HepG2 (cell line): Measurements from ENCODE around the gene APC2. TPM values are rescaled to one million over a fixed set of nuclear protein-coding genes. Genes with fewer than 3 reads are reported as not detected.

Experiments used
- BRD4 ChIP-seq: sonication (generic); formaldehyde crosslinking; IDR thresholded peaks from 2 replicates; pipeline ENCODE4 v1.4.0; 2020; ENCODE audit warnings: missing genetic modification reagents
- CHCHD3 ChIP-seq: sonication (generic); formaldehyde crosslinking; IDR thresholded peaks from 2 replicates; pipeline ENCODE4 v1.8.0; 2022; ENCODE audit warnings: mild to moderate bottlenecking, missing genetic modification reagents, moderate library complexity
- GFI1 ChIP-seq: sonication (generic); formaldehyde crosslinking; IDR thresholded peaks from 2 replicates; pipeline ENCODE4 v1.5.0; 2020; ENCODE audit warnings: missing genetic modification reagents, mild to moderate bottlenecking, borderline replicate concordance
- HMG20A ChIP-seq: IDR thresholded peaks from 2 replicates; pipeline ENCODE4 v1.6.1; 2016; ENCODE audit warnings: borderline replicate concordance
- KDM6A ChIP-seq: IDR thresholded peaks from 2 replicates; pipeline ENCODE4 v1.6.1; 2016; ENCODE audit warnings: low read depth
- MTERF4 ChIP-seq: sonication (generic); formaldehyde crosslinking; IDR thresholded peaks from 2 replicates; pipeline ENCODE4 v1.8.0; 2023; ENCODE audit warnings: mild to moderate bottlenecking, missing genetic modification reagents
- MXD4 ChIP-seq: IDR thresholded peaks from 2 replicates; pipeline ENCODE4 v1.6.1; 2016; ENCODE audit warnings: mild to moderate bottlenecking, missing biosample characterization, missing genetic modification reagents
- PHF20 ChIP-seq: sonication (generic); formaldehyde crosslinking; IDR thresholded peaks from 2 replicates; pipeline ENCODE4 v1.5.0; 2020; ENCODE audit warnings: mild to moderate bottlenecking, missing genetic modification reagents
- PITX1 ChIP-seq: sonication (generic); formaldehyde crosslinking; IDR thresholded peaks from 2 replicates; pipeline ENCODE4 v1.5.1; 2020; ENCODE audit warnings: mild to moderate bottlenecking, missing genetic modification reagents
- PPARG ChIP-seq: conservative IDR thresholded peaks from 2 replicates; pipeline ENCODE4 v1.6.1; 2016; ENCODE audit warnings: missing biosample characterization, missing genetic modification reagents
- RCOR2 ChIP-seq: IDR thresholded peaks from 2 replicates; pipeline ENCODE4 v1.6.1; 2016; ENCODE audit warnings: missing biosample characterization, missing genetic modification reagents
- SOX5 ChIP-seq: IDR thresholded peaks from 2 replicates; pipeline ENCODE4 v1.6.1; 2016; ENCODE audit warnings: borderline replicate concordance
- ZFP90 ChIP-seq: sonication (generic); formaldehyde crosslinking; IDR thresholded peaks from 2 replicates; pipeline ENCODE4 v1.8.0; 2022; ENCODE audit warnings: missing genetic modification reagents, mild to moderate bottlenecking, inconsistent platforms, borderline replicate concordance
- ZMYM4 ChIP-seq: sonication (generic); formaldehyde crosslinking; IDR thresholded peaks from 2 replicates; pipeline ENCODE4 v1.8.1; 2023; ENCODE audit warnings: mild to moderate bottlenecking, missing genetic modification reagents
- ZNF20 ChIP-seq: sonication (generic); formaldehyde crosslinking; IDR thresholded peaks from 2 replicates; pipeline ENCODE4 v1.4.0; 2020; ENCODE audit warnings: mild to moderate bottlenecking, moderate library complexity, missing genetic modification reagents
- ZNF225 ChIP-seq: sonication (generic); formaldehyde crosslinking; IDR thresholded peaks from 2 replicates; pipeline ENCODE4 v1.4.0; 2020; ENCODE audit warnings: mild to moderate bottlenecking, missing genetic modification reagents
- ZNF263 ChIP-seq: sonication (generic); formaldehyde crosslinking; IDR thresholded peaks from 2 replicates; pipeline ENCODE4 v1.4.0; 2020; ENCODE audit warnings: missing genetic modification reagents
- ZNF607 ChIP-seq: sonication (generic); formaldehyde crosslinking; IDR thresholded peaks from 2 replicates; pipeline ENCODE4 v1.5.1; 2020; ENCODE audit warnings: missing genetic modification reagents, mild to moderate bottlenecking, borderline replicate concordance
- ZSCAN25 ChIP-seq: sonication (generic); formaldehyde crosslinking; IDR thresholded peaks from 2 replicates; pipeline ENCODE4 v1.8.0; 2022; ENCODE audit warnings: mild to moderate bottlenecking, missing genetic modification reagents
- polyA plus RNA-seq, 8 experiments: library from polyadenylated mRNA; depleted of rRNA in 3 of 8; stranded (reverse) in 7 of 8; unstranded in 1 of 8; fragments of >200 nt; fragmentation: Illumina TruSeq in 4 of 8; extraction: Trizol in 4 of 8; gene quantifications; 2 replicates each; pipeline versions ENCODE4 v1.2.1 to v1.2.3, GENCODE V29; 2011 to 2016; ENCODE audit warnings: low read depth in 4 of 8, missing spikeins in 1 of 8, mixed read lengths in 1 of 8; ENCODE audit not compliant: insufficient read depth in 1 of 8
- total RNA-seq, 5 experiments: library from RNA; depleted of rRNA; stranded (reverse); fragments of >200 nt; fragmentation: Illumina TruSeq; extraction: Trizol; gene quantifications; 2 replicates each; pipeline ENCODE4 v1.2.3, GENCODE V29; 2016; ENCODE audit warnings: low read depth in 1 of 5
- TF ChIP-seq, protein P1 (sequence below), 2 experiments: sonication (generic) in 1 of 2; formaldehyde crosslinking in 1 of 2; IDR thresholded peaks; 2 replicates each; pipeline versions ENCODE4 v1.6.1 to v1.9.0; 2014 to 2022; ENCODE audit warnings: antibody characterized with exemption in 1 of 2, borderline replicate concordance in 1 of 2, inconsistent platforms in 1 of 2, low read depth in 1 of 2, missing genetic modification reagents in 1 of 2
- TF ChIP-seq, protein P2 (sequence below): sonication (generic); formaldehyde crosslinking; IDR thresholded peaks from 2 replicates; pipeline ENCODE4 v1.4.0; 2020; ENCODE audit warnings: missing genetic modification reagents
- TF ChIP-seq, protein P3 (sequence below): IDR thresholded peaks from 2 replicates; pipeline ENCODE4 v1.6.1; 2016; ENCODE audit warnings: missing compliant biosample characterization, missing genetic modification reagents, borderline replicate concordance

Gene APC2
- total and polyA plus RNA-seq, 2 of the 13 experiments (the other 11 are each of a cell fraction or from before 2014, with no cell fraction given): 0.08 to 0.22 TPM

DNA sequence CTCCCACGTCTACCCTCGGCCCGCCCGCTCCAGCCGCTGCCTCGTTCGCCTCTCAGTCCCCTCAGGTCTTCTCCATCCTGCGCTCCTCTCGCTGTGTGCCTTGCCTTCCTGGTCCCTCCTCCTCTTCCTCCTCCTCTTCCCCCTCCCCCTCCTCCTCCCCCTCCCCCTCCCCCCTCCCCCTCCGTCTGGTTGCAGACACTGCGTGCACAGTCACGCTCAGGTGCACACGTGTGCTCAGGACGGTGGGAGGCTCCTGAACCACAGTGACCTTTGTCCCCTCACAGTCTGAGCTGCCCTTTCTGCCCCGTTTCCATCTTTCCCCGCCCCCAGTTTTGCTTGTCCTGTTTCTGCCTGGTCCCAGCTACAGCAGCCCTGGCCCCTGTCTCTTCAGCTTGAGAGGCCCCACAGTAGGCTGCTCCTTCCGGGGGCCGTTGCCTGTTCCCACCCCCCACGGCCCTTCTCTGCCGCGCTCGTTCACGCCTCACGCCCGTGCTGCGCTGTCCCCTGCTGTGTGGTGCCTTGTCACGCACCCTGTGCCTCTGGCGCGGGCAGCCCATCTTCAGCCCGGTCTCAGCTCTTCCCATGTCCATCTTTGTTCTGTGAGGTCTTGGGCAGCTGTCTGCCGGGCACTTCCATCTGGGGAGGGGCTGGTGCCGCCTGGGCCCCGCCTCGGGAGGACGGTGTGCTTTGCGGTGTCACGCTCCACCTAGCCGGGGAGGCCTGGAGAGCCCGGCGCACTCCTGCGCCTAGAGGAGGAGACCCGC lies 25.5 kb upstream of the APC2 start (continued):
- TF ChIP-seq, protein P1, sequence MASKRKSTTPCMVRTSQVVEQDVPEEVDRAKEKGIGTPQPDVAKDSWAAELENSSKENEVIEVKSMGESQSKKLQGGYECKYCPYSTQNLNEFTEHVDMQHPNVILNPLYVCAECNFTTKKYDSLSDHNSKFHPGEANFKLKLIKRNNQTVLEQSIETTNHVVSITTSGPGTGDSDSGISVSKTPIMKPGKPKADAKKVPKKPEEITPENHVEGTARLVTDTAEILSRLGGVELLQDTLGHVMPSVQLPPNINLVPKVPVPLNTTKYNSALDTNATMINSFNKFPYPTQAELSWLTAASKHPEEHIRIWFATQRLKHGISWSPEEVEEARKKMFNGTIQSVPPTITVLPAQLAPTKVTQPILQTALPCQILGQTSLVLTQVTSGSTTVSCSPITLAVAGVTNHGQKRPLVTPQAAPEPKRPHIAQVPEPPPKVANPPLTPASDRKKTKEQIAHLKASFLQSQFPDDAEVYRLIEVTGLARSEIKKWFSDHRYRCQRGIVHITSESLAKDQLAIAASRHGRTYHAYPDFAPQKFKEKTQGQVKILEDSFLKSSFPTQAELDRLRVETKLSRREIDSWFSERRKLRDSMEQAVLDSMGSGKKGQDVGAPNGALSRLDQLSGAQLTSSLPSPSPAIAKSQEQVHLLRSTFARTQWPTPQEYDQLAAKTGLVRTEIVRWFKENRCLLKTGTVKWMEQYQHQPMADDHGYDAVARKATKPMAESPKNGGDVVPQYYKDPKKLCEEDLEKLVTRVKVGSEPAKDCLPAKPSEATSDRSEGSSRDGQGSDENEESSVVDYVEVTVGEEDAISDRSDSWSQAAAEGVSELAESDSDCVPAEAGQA (IDR thresholded peaks at IDR 0.05; ENCODE audit: low read depth): peak; percentile 82
- TF ChIP-seq, protein P1 (CRISPR knock-in tag; IDR thresholded peaks at IDR 0.05; ENCODE audit: borderline replicate concordance): no peak
- TF ChIP-seq ZSCAN25 (CRISPR knock-in tag) (peak; percentile 75), CHCHD3 (no peak), ZNF263 (peak; percentile 89), GFI1 (CRISPR knock-in tag) (peak; percentile 34; the same call in 1 of the 2 replicates), PHF20 (CRISPR knock-in tag) (peak; percentile 47; the same call in 1 of the 2 replicates), MTERF4 (CRISPR knock-in tag) (no peak), ZNF607 (0 out of 2 replicates have a peak, but pooled peaks have one; percentile 27), ZMYM4 (CRISPR knock-in tag) (no peak), HMG20A (CRISPR knock-in tag) (no peak), ZNF20 (CRISPR knock-in tag) (no peak), ZNF225 (CRISPR knock-in tag) (peak; percentile 48; the same call in 1 of the 2 replicates), KDM6A (CRISPR knock-in tag) (peak; percentile 78), SOX5 (peak; percentile 47; the same call in 1 of the 2 replicates), RCOR2 (CRISPR knock-in tag) (no peak), PITX1 (0 out of 2 replicates have a peak, but pooled peaks have one; percentile 24), ZFP90 (CRISPR knock-in tag) (no peak), MXD4 (peak; percentile 63; the same call in 1 of the 2 replicates), BRD4 (CRISPR knock-in tag) (no peak), PPARG (CRISPR knock-in tag) (0 out of 2 replicates have a peak, but pooled peaks have one; percentile 21)
- TF ChIP-seq, protein P2, sequence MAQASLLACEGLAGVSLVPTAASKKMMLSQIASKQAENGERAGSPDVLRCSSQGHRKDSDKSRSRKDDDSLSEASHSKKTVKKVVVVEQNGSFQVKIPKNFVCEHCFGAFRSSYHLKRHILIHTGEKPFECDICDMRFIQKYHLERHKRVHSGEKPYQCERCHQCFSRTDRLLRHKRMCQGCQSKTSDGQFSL (CRISPR knock-in tag): no peak; the same call in 1 of the 2 replicates
- TF ChIP-seq, protein P3, sequence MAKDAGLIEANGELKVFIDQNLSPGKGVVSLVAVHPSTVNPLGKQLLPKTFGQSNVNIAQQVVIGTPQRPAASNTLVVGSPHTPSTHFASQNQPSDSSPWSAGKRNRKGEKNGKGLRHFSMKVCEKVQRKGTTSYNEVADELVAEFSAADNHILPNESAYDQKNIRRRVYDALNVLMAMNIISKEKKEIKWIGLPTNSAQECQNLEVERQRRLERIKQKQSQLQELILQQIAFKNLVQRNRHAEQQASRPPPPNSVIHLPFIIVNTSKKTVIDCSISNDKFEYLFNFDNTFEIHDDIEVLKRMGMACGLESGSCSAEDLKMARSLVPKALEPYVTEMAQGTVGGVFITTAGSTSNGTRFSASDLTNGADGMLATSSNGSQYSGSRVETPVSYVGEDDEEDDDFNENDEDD (CRISPR knock-in tag): peak; percentile 47; the same call in 1 of the 2 replicates
